GM19452 (cell line): ENCODE measurements around the gene SAC3D1.

Experiments used
- ATAC-seq: cut with Tn5 transposase; IDR thresholded peaks from one replicate; pipeline ENCODE4 v1.9.1; 2021; ENCODE audit not compliant: unreplicated experiment

SAC3D1 gene

GRCh38 chr11:65059523-65059922, 18.5 kb downstream of the SAC3D1 start:
- ATAC-seq: no peak

GRCh38 chr11:65059959-65060824, 19.2 kb downstream of the SAC3D1 start:
- no peak for ATAC-seq

- no peak for ATAC-seq
Observed at GRCh38 chr11:65060913-65061408, 20.0 kb downstream of the SAC3D1 start.

- no peak for ATAC-seq
Observed at GRCh38 chr11:65063532-65063931, 22.5 kb downstream of the SAC3D1 start.

GRCh38 chr11:65064847-65065240, 23.8 kb downstream of the SAC3D1 start:
- no peak for ATAC-seq

GRCh38 chr11:65065851-65066250, 24.8 kb downstream of the SAC3D1 start:
- ATAC-seq: no peak

GRCh38 chr11:65066315-65066714, 25.3 kb downstream of the SAC3D1 start:
- ATAC-seq: no peak

GRCh38 chr11:65066805-65067291, 25.8 kb downstream of the SAC3D1 start:
- ATAC-seq: no peak

- ATAC-seq: no peak
Observed at GRCh38 chr11:65067446-65067845, 26.4 kb downstream of the SAC3D1 start.

- ATAC-seq: no peak
Observed at GRCh38 chr11:65069217-65069616, 28.2 kb downstream of the SAC3D1 start.

- ATAC-seq: no peak
Observed at GRCh38 chr11:65071907-65072630, 31.1 kb downstream of the SAC3D1 start.

GRCh38 chr11:65072631-65072966, 31.6 kb downstream of the SAC3D1 start:
- ATAC-seq: no peak

GRCh38 chr11:65077451-65077850, 36.4 kb downstream of the SAC3D1 start:
- no peak for ATAC-seq

GRCh38 chr11:65078151-65078550, 37.1 kb downstream of the SAC3D1 start:
- no peak for ATAC-seq

GRCh38 chr11:65078786-65079342, 37.9 kb downstream of the SAC3D1 start:
- no peak for ATAC-seq

GRCh38 chr11:65083134-65083833, 42.3 kb downstream of the SAC3D1 start:
- no peak for ATAC-seq

- peak; percentile 79 for ATAC-seq
Observed at GRCh38 chr11:65083834-65084597, 43.0 kb downstream of the SAC3D1 start, which contains the start of the genes CDCA5 and ZFPL1. TSS of gene CDCA5 (minus strand) at chr11:65084040. CDS start at chr11:65083978, 62 bp downstream. TSS of gene ZFPL1 (plus strand) at chr11:65084222. CDS start at chr11:65084699, 477 bp downstream.

GRCh38 chr11:65084598-65085375, 43.8 kb downstream of the SAC3D1 start:
- ATAC-seq: no peak

- ATAC-seq: no peak
Observed at GRCh38 chr11:65085446-65085845, 44.4 kb downstream of the SAC3D1 start.
